ENCODE data around the gene SIGLEC1. TPM values are rescaled to one million over a fixed set of nuclear protein-coding genes. Genes with fewer than 3 reads are reported as not detected.

SIGLEC1 gene
- total RNA-seq, 1 experiment from 2014 or later, result not detected

DNA sequence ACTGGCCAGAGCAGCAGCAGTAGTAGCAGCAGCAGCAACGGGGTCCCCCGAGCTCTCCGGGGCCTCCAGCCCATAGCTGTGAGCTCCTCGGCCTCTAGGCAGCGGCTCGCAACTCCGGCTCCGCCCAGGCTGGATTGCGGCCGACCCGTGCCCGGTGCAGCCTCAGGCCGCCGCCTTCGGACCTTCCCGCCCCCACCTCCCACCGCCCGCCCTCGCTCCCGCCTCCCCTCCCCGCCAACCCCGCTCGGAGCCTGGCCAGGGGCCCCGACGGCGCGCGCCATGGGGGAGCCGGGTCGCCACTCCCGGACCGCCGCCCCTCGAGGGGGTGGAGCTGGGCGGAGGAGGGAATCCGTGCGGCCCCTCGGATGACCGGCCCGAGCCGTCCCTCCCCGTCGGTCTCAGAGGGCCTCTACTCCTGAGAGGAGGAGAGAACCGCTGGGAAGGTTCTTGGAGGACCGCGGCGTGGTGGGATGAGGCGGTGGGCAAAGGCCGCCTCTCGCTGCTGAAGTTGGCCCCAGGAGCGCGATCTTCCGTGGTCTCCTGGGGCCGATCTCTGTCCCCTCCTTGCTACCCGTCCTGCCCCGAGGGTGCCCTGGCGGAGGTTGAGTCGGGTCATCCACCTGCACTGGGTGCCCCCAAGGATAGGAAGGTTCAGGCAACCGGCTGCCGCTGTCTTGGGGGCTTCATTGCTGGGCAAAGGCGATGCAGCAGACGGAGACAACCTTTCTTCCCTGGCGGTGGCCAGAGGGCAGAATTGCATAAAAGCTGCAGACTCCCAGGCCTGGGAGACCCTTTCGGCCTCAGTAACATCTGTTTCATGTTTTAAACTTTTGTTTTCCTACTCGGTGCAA, 30.2 kb downstream of the SIGLEC1 start, which contains the start of gene ADAM33:
Gene ADAM33, minus strand, starts transcription at position 80 of the 851 bp plus-strand sequence. Its CDS starts 6 bp downstream, at position 74.
- no peak within 1 kb of the TSS for H3K4me3 ChIP-seq (ENCODE audit: low read depth, low read length, poor library complexity, severe bottlenecking)

DNA sequence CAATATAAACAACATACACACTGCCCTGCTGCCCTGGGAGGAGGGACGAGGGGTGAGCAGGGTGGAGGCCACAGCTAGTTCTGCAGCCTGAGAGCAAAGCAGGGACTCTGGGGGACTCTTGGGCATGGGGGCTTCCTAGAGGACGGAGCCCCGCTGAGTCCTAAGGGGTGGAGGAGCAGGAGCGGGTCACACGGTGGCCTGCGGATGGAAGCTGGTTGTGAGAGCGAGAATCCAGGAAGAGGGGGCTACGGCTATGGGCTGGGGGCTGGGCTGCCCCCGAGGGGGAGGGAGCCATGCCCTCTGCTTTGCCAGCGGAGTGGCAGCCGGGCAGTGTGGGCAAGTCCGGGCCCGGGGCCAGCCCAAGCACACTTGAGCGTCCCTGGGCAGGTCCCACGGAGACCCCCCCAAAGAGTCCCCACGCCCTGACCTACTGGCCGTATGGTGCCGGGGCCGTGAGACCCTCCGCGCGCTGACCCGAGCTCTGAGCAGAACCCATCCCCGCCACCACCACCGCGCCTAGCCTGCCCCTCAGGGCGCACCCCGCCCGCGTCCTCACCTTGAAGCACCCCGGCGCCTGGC, 31.0 kb downstream of the SIGLEC1 start:
- ChIA-PET CTCF (no interaction called here), POLR2A (ENCODE audit: low non-redundant PET) (no interaction called here)
- intact Hi-C loops (cut with micrococcal nuclease; ENCODE audit: unreplicated experiment), result no loop called here
- Histone ChIP-seq H3K27ac (ENCODE audit: low read depth, low read length, poor library complexity, severe bottlenecking) (no peak overlapping the region), H3K27me3 (replicated peaks; ENCODE audit: insufficient read depth, low read depth, low read length, poor library complexity) (peaks cover under 1% of the 10 kb centered on the region), H3K36me3 (ENCODE audit: insufficient read depth, low read length, poor library complexity, severe bottlenecking) (no peaks in the 10 kb centered on the region), H3K9me3 (ENCODE audit: low read depth, low read length, poor library complexity, severe bottlenecking) (no peaks in the 10 kb centered on the region), H3K4me3 (ENCODE audit: low read depth, low read length, poor library complexity, severe bottlenecking) (no peak overlapping the region), H3K4me1 (ENCODE audit: insufficient read depth, low read length, poor library complexity, severe bottlenecking) (peaks cover 4% of the 10 kb centered on the region)
- DNase-seq (ENCODE audit: low spot score), result no peak
- TF ChIP-seq, protein P1, sequence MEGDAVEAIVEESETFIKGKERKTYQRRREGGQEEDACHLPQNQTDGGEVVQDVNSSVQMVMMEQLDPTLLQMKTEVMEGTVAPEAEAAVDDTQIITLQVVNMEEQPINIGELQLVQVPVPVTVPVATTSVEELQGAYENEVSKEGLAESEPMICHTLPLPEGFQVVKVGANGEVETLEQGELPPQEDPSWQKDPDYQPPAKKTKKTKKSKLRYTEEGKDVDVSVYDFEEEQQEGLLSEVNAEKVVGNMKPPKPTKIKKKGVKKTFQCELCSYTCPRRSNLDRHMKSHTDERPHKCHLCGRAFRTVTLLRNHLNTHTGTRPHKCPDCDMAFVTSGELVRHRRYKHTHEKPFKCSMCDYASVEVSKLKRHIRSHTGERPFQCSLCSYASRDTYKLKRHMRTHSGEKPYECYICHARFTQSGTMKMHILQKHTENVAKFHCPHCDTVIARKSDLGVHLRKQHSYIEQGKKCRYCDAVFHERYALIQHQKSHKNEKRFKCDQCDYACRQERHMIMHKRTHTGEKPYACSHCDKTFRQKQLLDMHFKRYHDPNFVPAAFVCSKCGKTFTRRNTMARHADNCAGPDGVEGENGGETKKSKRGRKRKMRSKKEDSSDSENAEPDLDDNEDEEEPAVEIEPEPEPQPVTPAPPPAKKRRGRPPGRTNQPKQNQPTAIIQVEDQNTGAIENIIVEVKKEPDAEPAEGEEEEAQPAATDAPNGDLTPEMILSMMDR (conservative IDR thresholded peaks at IDR 0.05; ENCODE audit: low read depth, low read length), result no peak
- no peak for TF ChIP-seq EZH2 (IDR thresholded peaks at IDR 0.05; ENCODE audit: borderline replicate concordance, low read depth, low read length, poor library complexity, severe bottlenecking)
- BruUV-seq (replicated peaks), result no TSS peak

More for the DNA sequence above, 30.2 kb downstream of the SIGLEC1 start, which contains the start of gene ADAM33:
- CTCF ChIA-PET, result no interaction called here
- no peaks in the 10 kb centered on the region for H3K9me3 ChIP-seq (ENCODE audit: low read depth, low read length, poor library complexity, severe bottlenecking)
- no peaks in the 10 kb centered on the region for H3K27me3 ChIP-seq (replicated peaks; ENCODE audit: insufficient read depth, low read depth, low read length, poor library complexity)
- BruUV-seq (replicated peaks), result no TSS peak
- no peak within 1 kb of the TSS for H3K27ac ChIP-seq (ENCODE audit: low read depth, low read length, poor library complexity, severe bottlenecking)
- no peak for DNase-seq (ENCODE audit: low spot score)
- peaks cover 4% of the 10 kb centered on the region for H3K4me1 ChIP-seq (ENCODE audit: insufficient read depth, low read length, poor library complexity, severe bottlenecking)
- H3K36me3 ChIP-seq (ENCODE audit: insufficient read depth, low read length, poor library complexity, severe bottlenecking), result no peaks in the 10 kb centered on the region
- TF ChIP-seq, protein P1 (conservative IDR thresholded peaks at IDR 0.05; ENCODE audit: low read depth, low read length), result no peak
- no peak for TF ChIP-seq EZH2 (IDR thresholded peaks at IDR 0.05; ENCODE audit: borderline replicate concordance, low read depth, low read length, poor library complexity, severe bottlenecking)
- POLR2A ChIA-PET (ENCODE audit: low non-redundant PET), result no interaction called here
- intact Hi-C loops (cut with micrococcal nuclease; ENCODE audit: unreplicated experiment), result no loop called here

DNA sequence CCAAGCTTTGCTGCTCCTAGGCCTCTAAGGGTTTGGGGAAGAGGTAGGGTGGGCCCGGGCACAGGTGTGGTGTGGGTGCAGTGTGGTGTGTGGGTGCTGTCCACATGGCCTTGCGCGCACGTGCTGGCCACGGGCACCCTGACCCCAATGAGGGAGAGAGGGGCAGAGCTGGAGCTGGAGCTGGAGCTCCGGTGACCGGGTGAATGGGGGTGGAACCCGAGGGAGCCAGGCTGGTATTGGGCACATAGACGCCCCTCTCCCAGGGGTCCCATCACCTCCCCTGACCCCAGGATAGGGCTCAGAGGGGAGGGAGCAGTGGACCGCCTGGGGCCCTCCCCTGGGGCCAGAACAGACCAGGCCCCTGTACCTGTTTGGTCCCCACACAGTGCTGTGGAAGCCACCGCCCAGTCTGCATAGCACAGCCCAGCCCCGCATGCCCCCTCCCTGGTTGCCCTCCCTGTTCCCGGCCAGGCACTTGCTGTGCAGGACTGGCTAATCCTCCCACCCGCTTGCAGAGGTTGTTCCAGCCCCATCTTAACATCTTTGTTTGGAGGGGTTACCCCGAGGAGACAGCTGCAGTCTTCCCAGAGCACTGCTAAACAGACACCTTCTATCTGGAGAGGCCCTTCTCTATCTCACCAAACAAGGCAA, 31.6 kb downstream of the SIGLEC1 start:
- POLR2A ChIA-PET (ENCODE audit: low non-redundant PET), result interaction anchor here (0.6 kb wide), 1 partner anchor 33 kb away, joined by 3 read pairs; no protein-coding TSS in a partner anchor

More for the DNA sequence above, 31.6 kb downstream of the SIGLEC1 start:
- CTCF ChIA-PET, result no interaction called here
- Histone ChIP-seq H3K27ac (ENCODE audit: low read depth, low read length, poor library complexity, severe bottlenecking) (no peak overlapping the region), H3K27me3 (replicated peaks; ENCODE audit: insufficient read depth, low read depth, low read length, poor library complexity) (peaks cover 7% of the 10 kb centered on the region), H3K9me3 (ENCODE audit: low read depth, low read length, poor library complexity, severe bottlenecking) (no peaks in the 10 kb centered on the region), H3K36me3 (ENCODE audit: insufficient read depth, low read length, poor library complexity, severe bottlenecking) (no peaks in the 10 kb centered on the region), H3K4me3 (ENCODE audit: low read depth, low read length, poor library complexity, severe bottlenecking) (no peak overlapping the region), H3K4me1 (ENCODE audit: insufficient read depth, low read length, poor library complexity, severe bottlenecking) (peaks cover 3% of the 10 kb centered on the region)
- TF ChIP-seq, protein P1 (conservative IDR thresholded peaks at IDR 0.05; ENCODE audit: low read depth, low read length), result no peak
- no peak for TF ChIP-seq EZH2 (IDR thresholded peaks at IDR 0.05; ENCODE audit: borderline replicate concordance, low read depth, low read length, poor library complexity, severe bottlenecking)
- BruUV-seq (replicated peaks), result no TSS peak
- no peak for DNase-seq (ENCODE audit: low spot score)
- intact Hi-C loops (cut with micrococcal nuclease; ENCODE audit: unreplicated experiment), result no loop called here
